Mesenchymal stem cell (in vitro differentiated cells and primary cell): ENCODE results near the gene SLC30A2.

ENCODE experiments used
- DNase-seq: peaks from one replicate; pipeline ENCODE4 v3.0.0-alpha.2; 2013
- H2AFZ ChIP-seq: one replicate; pipeline ENCODE4 v1.6.1; 2013; ENCODE audit warnings: low read depth, mild to moderate bottlenecking, control low read depth, inconsistent platforms, low read length, moderate library complexity
- H2AK5ac ChIP-seq: 2 replicates; pipeline ENCODE4 v1.6.1; 2013; ENCODE audit warnings: low read length, moderate library complexity, mild to moderate bottlenecking, inconsistent platforms; ENCODE audit not compliant: severe bottlenecking
- H2BK120ac ChIP-seq: one replicate; pipeline ENCODE4 v1.6.1; 2013; ENCODE audit warnings: low read depth, mild to moderate bottlenecking, inconsistent platforms, low read length, moderate library complexity
- H2BK12ac ChIP-seq, 2 experiments: one replicate each; pipeline ENCODE4 v1.6.1; 2013; ENCODE audit warnings: inconsistent platforms in 2 of 2, low read length in 2 of 2, mild to moderate bottlenecking in 2 of 2, moderate library complexity in 2 of 2, control low read depth in 1 of 2
- H2BK15ac ChIP-seq: one replicate; pipeline ENCODE4 v1.6.1; 2013; ENCODE audit warnings: mild to moderate bottlenecking, low read depth, inconsistent platforms; ENCODE audit not compliant: poor library complexity, severe bottlenecking
- H2BK5ac ChIP-seq: 2 replicates; pipeline ENCODE4 v1.6.1; 2013; ENCODE audit warnings: low read depth, mild to moderate bottlenecking, low read length, control low read depth, inconsistent platforms; ENCODE audit not compliant: poor library complexity, severe bottlenecking
- H3K14ac ChIP-seq, 2 experiments: one replicate each; pipeline ENCODE4 v1.6.1; 2013; ENCODE audit warnings: inconsistent platforms in 2 of 2, low read length in 2 of 2, control low read depth in 1 of 2, mild to moderate bottlenecking in 1 of 2, moderate library complexity in 1 of 2
- H3K18ac ChIP-seq, 2 experiments: one replicate each; pipeline ENCODE4 v1.6.1; 2013; ENCODE audit warnings: inconsistent platforms in 2 of 2, low read length in 2 of 2, control low read depth in 1 of 2, low read depth in 1 of 2, mild to moderate bottlenecking in 1 of 2
- H3K23ac ChIP-seq, 2 experiments: one replicate each; pipeline ENCODE4 v1.6.1; 2013; ENCODE audit warnings: inconsistent platforms in 2 of 2, low read length in 2 of 2, mild to moderate bottlenecking in 2 of 2, moderate library complexity in 2 of 2, control low read depth in 1 of 2
- H3K27ac ChIP-seq: 2 replicates; pipeline ENCODE4 v1.5.1; 2013; ENCODE audit warnings: mild to moderate bottlenecking, moderate library complexity, low read length, control low read depth, inconsistent platforms; ENCODE audit not compliant: poor library complexity, severe bottlenecking
- H3K27me3 ChIP-seq, 2 experiments: 2 replicates each; pipeline versions ENCODE4 v1.6.1 to v1.7.0; 2013; ENCODE audit warnings: low read length in 2 of 2, mild to moderate bottlenecking in 2 of 2, moderate library complexity in 2 of 2, control low read depth in 1 of 2, inconsistent platforms in 1 of 2; ENCODE audit not compliant: control insufficient read depth in 1 of 2, insufficient read depth in 1 of 2
- H3K36me3 ChIP-seq, 2 experiments: 2 replicates each; pipeline versions ENCODE4 v1.6.1 to v1.7.0; 2013; ENCODE audit warnings: low read length in 2 of 2, control low read depth in 1 of 2, inconsistent platforms in 1 of 2, low read depth in 1 of 2, mild to moderate bottlenecking in 1 of 2; ENCODE audit not compliant: insufficient read depth in 2 of 2, control insufficient read depth in 1 of 2
- H3K4ac ChIP-seq, 2 experiments: one replicate each; pipeline ENCODE4 v1.6.1; 2013; ENCODE audit warnings: inconsistent platforms in 2 of 2, low read length in 2 of 2, mild to moderate bottlenecking in 2 of 2, moderate library complexity in 2 of 2, control low read depth in 1 of 2, low read depth in 1 of 2
- H3K4me1 ChIP-seq: 2 replicates; pipeline ENCODE4 v1.6.1; 2013; ENCODE audit warnings: low read depth, low read length, control low read depth; ENCODE audit not compliant: control insufficient read depth, insufficient read depth
- H3K4me2 ChIP-seq: 2 replicates; pipeline ENCODE4 v1.6.1; 2013; ENCODE audit warnings: low read length, mild to moderate bottlenecking, inconsistent platforms; ENCODE audit not compliant: poor library complexity, severe bottlenecking
- H3K4me3 ChIP-seq, 2 experiments: 2 replicates each; pipeline versions ENCODE4 v1.5.1 to v1.7.0; 2013; ENCODE audit warnings: low read length in 2 of 2, mild to moderate bottlenecking in 2 of 2, control low read depth in 1 of 2, low read depth in 1 of 2; ENCODE audit not compliant: insufficient read depth in 1 of 2
- H3K79me1 ChIP-seq: replicated peaks from 2 replicates; pipeline ENCODE4 v1.6.1; 2013; ENCODE audit warnings: mild to moderate bottlenecking, control low read depth, low read length, inconsistent platforms; ENCODE audit not compliant: poor library complexity, severe bottlenecking
- H3K9ac ChIP-seq: 2 replicates; pipeline ENCODE4 v1.7.0; 2013; ENCODE audit warnings: mild to moderate bottlenecking, low read length, moderate library complexity
- H3K9me3 ChIP-seq: 2 replicates; pipeline ENCODE4 v1.7.0; 2013; ENCODE audit warnings: mild to moderate bottlenecking, low read length; ENCODE audit not compliant: control insufficient read depth
- H4K8ac ChIP-seq: one replicate; pipeline ENCODE4 v1.6.1; 2013; ENCODE audit warnings: inconsistent platforms, mild to moderate bottlenecking, low read length, moderate library complexity
- H4K91ac ChIP-seq: one replicate; pipeline ENCODE4 v1.6.1; 2013; ENCODE audit warnings: mild to moderate bottlenecking, low read length, inconsistent platforms
- WGBS: methylation state at CpG from one replicate; pipeline ENCODE4 v1.1.7; 2013; ENCODE audit warnings: mixed read lengths; 5-methylcytosine and 5-hydroxymethylcytosine counted together

SLC30A2 gene

GRCh38 chr1:26015358-26015757 is 30.6 kb downstream of the SLC30A2 start:
- no peak overlapping the region for H3K23ac ChIP-seq
- H3K4me2 ChIP-seq: no peak overlapping the region
- no peaks in the 10 kb centered on the region for H3K36me3 ChIP-seq
- H3K4me3 ChIP-seq: no peak overlapping the region
- DNase-seq: peak; percentile 77
- H3K9me3 ChIP-seq: no peaks in the 10 kb centered on the region
- no peak overlapping the region for H3K9ac ChIP-seq
- H3K18ac ChIP-seq: no peak overlapping the region
- no peak overlapping the region for H2BK12ac ChIP-seq
- H3K4ac ChIP-seq: no peak overlapping the region
- H2BK120ac ChIP-seq: no peak overlapping the region
- H4K8ac ChIP-seq: no peak overlapping the region
- H2AFZ ChIP-seq: no peak overlapping the region
- H3K4me1 ChIP-seq: peaks cover 33% of the 10 kb centered on the region
- H3K27ac ChIP-seq: no peak overlapping the region
- no peak overlapping the region for H3K14ac ChIP-seq
- H4K91ac ChIP-seq: no peak overlapping the region
- 71% methylated on average over 2 of the region's 2 CpGs for WGBS
- H2AK5ac ChIP-seq: no peak overlapping the region
- H2BK5ac ChIP-seq: no peak overlapping the region
- no peaks in the 10 kb centered on the region for H3K79me1 ChIP-seq
- H2BK15ac ChIP-seq: no peak overlapping the region
- H3K27me3 ChIP-seq: peaks cover 0 to 9% of the 10 kb centered on the region in 2 experiments

- Histone ChIP-seq H2BK15ac (no peak overlapping the region), H3K4me3 (no peak overlapping the region), H3K23ac (no peak overlapping the region), H3K4me1 (peaks cover 26% of the 10 kb centered on the region), H3K36me3 (no peaks in the 10 kb centered on the region), H4K8ac (no peak overlapping the region), H3K14ac (no peak overlapping the region), H2BK5ac (no peak overlapping the region), H2AK5ac (no peak overlapping the region), H2AFZ (no peak overlapping the region), H3K79me1 (no peaks in the 10 kb centered on the region), H2BK120ac (no peak overlapping the region), H3K18ac (no peak overlapping the region), H4K91ac (no peak overlapping the region), H3K9ac (no peak overlapping the region), H3K9me3 (no peaks in the 10 kb centered on the region), H3K27ac (no peak overlapping the region), H3K27me3 (peaks cover 0 to 9% of the 10 kb centered on the region in 2 experiments), H3K4me2 (no peak overlapping the region), H2BK12ac (no peak overlapping the region), H3K4ac (no peak overlapping the region)
- 94% methylated on average over 2 of the region's 2 CpGs for WGBS
- no peak for DNase-seq
Measured at GRCh38 chr1:26014179-26014578, 31.7 kb downstream of the SLC30A2 start.

GRCh38 chr1:26012864-26013263 is 33.1 kb downstream of the SLC30A2 start:
- Histone ChIP-seq H3K27me3 (peaks cover 0 to 9% of the 10 kb centered on the region in 2 experiments), H2AFZ (no peak overlapping the region), H2AK5ac (no peak overlapping the region), H3K4me2 (no peak overlapping the region), H3K4me1 (peaks cover 22% of the 10 kb centered on the region), H2BK12ac (no peak overlapping the region), H3K79me1 (no peaks in the 10 kb centered on the region), H3K27ac (no peak overlapping the region), H3K4me3 (no peak overlapping the region), H2BK5ac (no peak overlapping the region), H2BK120ac (no peak overlapping the region), H3K36me3 (no peaks in the 10 kb centered on the region), H3K4ac (no peak overlapping the region), H2BK15ac (no peak overlapping the region), H4K91ac (no peak overlapping the region), H4K8ac (no peak overlapping the region), H3K18ac (no peak overlapping the region), H3K9ac (no peak overlapping the region), H3K9me3 (no peaks in the 10 kb centered on the region), H3K23ac (no peak overlapping the region), H3K14ac (no peak overlapping the region)
- WGBS: 57% methylated on average over 3 of the region's 3 CpGs
- DNase-seq: no peak

GRCh38 chr1:26010825-26011224 is 35.1 kb downstream of the SLC30A2 start:
- WGBS: 70% methylated on average over 3 of the region's 3 CpGs

More at GRCh38 chr1:26010825-26011224, 35.1 kb downstream of the SLC30A2 start:
- Histone ChIP-seq H3K4me3 (no peak overlapping the region), H3K27me3 (peaks cover 0 to 13% of the 10 kb centered on the region in 2 experiments), H3K18ac (no peak overlapping the region), H3K36me3 (no peaks in the 10 kb centered on the region), H4K8ac (no peak overlapping the region), H2AFZ (no peak overlapping the region), H3K4me1 (peaks cover 9% of the 10 kb centered on the region), H3K23ac (no peak overlapping the region), H3K79me1 (no peaks in the 10 kb centered on the region), H2BK15ac (no peak overlapping the region), H2BK5ac (no peak overlapping the region), H3K9ac (no peak overlapping the region), H3K14ac (no peak overlapping the region), H2BK12ac (no peak overlapping the region), H3K27ac (no peak overlapping the region), H2AK5ac (no peak overlapping the region), H3K4ac (no peak overlapping the region), H3K9me3 (no peaks in the 10 kb centered on the region), H2BK120ac (no peak overlapping the region), H4K91ac (no peak overlapping the region), H3K4me2 (no peak overlapping the region)
- DNase-seq: no peak
